HG03378 (cell line): ENCODE results near the gene BUB1.
"Not testable (repeated sequence)": the region's sequence is repeated elsewhere in the genome, so short reads cannot be mapped to it uniquely, and the experiment has no call there.

Source experiments
- ATAC-seq: cut with Tn5 transposase; IDR thresholded peaks from one replicate; pipeline ENCODE4 v1.9.1; 2021; ENCODE audit warnings: mild to moderate bottlenecking, moderate library complexity; ENCODE audit not compliant: unreplicated experiment

Gene BUB1

DNA sequence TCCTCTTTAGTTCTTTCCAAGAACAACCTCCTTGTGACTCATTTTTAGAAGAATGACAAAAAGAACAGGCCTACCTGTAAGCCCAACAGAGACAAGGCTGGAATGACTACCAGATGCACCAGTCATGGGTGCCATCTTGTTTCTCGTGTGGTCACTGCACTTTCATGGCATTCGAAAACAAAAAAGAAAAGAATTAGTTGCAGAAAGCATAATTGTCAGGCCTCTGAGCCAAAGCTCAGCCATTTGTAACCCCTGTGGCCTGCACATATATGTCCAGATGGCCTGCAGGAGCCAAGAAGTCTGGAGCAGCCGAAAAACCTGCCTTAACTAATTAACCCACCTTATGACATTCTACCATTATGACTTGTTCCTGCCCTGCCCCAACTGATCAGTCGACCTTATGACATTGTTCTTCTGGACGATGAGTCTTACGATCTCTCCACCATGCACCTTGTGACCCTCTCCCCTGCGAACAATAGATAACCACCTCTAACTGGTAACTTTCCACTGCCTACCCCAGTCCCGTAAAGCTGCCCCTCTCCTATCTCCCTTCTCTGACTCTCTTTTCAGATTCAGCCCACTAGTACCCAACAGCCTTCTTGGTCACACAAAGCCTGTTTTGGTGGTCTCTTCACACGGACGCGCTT lies 13.9 kb upstream of the BUB1 start:
- no peak for ATAC-seq

DNA sequence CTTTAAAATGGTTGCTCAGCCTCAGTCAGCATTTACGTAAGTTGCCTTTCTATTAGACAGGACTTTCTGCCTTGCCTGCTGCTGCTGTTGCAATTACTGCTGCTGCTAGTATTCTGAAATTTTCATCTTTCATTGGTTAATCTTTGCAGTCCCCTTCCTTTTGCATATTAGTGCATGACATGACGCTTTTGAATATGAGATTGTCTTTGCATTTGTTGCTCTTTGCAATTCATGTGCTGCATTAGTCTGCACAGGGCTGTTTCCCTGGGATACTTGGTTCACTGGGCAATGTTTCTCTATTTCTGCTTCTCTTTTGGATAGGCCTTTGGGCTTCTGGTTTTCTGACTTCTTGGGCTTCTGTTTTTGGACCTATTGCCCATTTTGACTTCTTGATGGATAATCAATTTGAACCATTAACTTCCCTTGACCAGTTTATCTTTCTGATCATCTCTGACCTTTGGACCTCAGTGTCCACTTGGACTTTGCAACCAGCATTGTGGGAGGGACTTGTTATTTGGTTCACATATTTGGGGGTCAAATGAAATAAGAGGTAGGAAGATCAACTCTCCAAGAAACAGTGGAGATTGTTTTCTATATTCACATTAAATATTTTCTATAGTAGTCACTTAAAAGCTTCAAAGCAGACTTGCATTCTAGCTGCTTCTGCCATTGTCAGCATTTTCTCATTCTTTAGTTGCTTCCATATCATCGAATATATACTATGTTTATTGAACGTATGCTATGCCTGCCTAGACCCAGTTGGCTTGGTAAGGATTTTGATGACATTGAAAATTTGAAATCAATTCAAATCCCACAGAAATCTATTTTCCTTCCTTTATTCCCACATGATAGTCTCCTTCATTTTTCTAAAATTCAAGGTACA lies 12.5 kb upstream of the BUB1 start:
- ATAC-seq = no peak

DNA sequence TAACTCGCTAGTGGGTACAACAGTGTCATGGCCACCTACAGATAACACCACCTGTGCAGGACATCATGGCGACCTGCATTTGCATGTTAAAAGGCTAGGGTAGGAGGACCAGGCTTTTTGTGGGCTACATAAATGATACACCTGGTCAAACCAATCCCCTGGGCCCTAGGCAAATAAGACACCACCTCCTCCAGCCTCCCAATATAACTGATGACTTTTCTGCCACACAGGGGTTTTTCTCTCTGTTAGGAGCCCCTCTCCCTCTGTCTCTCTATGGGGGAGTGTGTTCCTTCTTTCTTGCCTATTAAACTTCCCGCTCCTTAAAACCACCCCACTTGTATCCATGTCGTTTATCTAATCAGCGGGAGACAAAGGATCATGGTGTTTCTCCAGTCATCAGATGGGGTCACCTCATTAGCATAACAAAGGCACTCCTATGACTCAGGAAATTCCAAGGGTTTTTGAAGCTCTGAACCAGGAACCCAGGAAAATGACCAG lies 10.8 kb upstream of the BUB1 start:
- ATAC-seq = no peak

DNA sequence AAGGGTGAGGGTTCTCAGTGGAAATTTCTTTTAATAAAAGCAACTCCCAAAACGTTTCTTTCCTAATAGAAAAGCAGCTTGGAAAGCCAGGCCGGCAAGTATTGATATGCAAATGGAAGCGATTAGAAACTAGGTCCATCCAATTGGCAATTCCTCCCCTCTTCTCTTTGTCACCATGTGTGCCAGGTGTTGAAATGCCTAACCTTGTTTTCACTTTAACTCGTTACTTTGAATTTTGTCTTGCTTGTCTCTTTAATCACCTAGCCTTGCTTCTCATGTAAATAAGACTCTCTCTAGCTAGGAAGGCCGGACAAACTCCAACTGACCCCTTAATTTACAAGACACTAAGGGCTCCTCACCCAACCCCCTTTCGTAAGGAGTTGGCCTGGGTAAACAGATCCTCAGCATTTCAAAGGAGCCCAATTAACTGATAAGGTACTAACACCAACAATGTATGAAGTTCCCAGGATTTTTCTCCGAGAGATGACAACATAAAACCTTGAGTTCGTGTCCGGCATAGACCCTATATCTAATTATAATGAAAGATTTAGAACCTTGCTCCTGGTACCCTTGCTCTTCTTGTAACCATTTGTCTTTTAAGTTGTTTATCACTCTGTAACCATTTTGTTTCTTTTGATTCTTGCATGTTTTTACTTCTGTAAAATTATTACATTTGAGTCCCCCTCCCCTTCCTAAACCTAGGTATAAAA lies 10.1 kb upstream of the BUB1 start:
- not testable (repeated sequence) for ATAC-seq

DNA sequence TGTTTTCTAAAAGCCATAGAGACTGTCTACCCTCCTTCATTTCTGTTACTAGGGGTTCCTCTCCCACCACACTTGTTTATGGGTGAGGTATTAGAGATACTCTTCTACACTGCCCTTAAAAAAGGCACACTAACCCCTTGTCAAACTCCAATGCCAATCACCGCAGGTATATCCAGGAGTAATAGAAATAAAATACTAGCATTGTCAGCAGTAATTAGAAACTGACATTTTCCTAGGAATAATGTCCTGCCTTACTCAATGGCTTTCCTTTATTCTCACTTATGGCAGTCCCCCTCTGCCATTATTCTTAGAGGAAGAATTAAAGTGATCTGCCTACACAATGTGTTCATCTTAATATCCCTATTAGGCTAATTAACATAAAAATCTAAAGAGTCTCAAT lies 5.0 kb upstream of the BUB1 start:
- no peak for ATAC-seq

DNA sequence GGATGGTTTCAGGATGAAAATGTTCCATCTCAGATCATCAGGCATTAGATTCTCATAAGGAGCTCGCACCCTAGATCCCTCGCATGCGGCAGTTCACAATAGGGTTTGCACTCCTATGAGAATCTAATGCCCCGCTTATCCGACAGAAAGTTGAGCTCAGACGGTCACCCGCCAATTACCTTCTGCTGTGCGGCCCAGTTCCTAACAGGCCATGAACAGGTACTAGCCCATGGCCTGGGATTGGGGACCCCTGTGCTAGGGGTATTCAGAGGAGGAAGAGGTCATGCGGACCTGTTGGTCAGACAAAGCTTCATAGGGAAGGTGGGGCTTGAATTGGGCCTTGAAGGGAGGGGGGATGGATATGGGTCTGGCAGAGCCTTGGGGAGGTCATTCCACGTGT lies 4.4 kb upstream of the BUB1 start:
- no peak for ATAC-seq

DNA sequence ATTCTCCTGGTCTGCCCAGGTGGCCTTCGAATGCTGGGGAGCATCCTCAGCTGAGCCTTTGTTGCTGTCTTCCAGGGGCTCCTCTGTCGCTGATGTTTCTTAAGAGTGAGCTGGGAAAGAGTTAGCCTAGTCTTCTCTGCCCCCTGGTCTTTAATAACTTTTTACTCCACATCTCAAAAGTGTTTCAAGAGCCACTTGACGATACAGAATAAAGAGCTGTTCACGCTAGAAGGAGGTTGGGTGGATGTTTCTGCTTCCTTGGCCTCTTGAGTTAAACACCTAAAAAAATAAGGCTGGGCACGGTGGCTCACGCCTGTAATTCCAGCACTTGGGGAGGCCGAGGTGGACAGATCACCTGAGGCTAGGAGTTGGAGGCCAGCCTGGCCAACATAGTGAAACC lies 2.8 kb upstream of the BUB1 start:
- ATAC-seq = no peak

DNA sequence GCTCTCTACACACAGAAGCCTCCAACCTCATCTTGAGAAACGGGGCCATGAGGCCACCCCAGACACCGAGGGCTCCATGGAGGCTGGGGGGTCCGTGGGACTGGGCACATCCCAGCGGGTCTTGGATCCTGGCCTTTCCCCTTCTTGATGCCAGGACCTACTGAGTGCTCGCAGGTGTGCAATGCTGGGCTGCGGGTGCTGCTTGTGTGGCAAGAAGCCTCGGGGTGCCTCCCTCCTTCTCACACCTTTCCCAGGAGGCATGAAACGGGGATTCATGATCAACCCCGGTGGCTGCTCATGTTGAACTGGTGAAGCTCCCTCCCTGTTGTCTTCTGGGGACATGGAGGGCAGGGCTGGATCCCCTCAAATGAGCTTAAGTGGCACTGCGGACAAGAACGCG lies 2.0 kb upstream of the BUB1 start:
- no peak for ATAC-seq

DNA sequence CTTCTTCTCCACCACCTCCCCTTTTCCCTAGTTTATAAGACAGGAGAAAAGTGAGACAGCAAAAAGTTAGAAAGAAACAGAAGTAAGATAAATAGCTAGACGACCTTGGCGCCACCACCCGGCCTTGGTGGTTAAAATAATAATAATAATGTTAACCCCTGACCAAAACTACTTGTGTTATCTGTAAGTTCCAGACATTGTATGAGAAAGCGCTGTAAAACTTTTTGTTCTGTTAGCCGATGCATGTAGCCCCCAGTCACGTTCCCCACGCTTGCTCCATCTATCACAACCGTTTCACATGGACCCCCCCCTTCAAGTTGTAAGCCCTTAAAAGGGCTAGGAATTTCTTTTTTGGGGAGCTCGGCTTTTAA lies 1.5 kb upstream of the BUB1 start:
- no peak for ATAC-seq

DNA sequence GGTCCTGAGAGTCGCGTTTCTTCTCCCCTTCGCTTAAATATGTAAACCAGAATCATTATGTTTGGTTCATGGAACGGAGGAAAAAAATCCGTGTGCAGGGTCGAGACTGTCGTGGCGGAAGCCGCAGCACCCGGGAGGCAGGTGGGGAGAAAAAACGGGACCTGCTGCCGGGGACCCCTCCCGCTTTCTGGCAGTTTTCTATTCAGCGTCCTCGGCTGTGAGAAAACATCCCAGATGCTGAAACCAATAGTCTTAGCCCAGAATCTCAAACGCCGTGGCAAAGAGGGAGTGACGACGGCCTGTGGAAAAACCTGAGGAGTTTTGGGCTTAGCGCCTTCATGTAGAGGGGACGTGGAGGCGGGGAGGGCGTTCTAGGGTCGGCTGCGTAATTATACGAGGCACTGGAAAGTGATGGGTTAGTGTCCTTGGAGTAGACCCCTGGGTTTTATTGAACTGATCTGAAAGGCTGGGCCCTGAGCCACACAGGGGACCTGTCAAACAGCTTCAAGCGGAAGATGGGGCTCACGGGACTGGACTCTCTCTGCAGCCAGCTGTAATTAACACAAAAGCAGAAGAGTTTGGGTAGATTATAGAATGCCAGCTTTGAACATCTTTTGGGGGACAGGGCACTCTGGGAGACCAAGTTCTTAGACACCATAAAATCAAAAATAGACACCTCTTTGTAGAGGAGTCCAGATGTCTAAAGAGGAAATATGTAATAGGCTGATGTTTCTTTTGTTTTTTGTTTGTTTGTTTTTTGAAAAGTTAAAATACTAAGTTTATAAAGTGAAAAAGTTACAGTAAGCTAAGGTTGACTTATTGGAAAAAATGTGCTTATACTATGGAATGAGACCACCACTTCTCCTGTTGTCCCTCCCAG lies 834 bp upstream of the BUB1 start:
- ATAC-seq = no peak

DNA sequence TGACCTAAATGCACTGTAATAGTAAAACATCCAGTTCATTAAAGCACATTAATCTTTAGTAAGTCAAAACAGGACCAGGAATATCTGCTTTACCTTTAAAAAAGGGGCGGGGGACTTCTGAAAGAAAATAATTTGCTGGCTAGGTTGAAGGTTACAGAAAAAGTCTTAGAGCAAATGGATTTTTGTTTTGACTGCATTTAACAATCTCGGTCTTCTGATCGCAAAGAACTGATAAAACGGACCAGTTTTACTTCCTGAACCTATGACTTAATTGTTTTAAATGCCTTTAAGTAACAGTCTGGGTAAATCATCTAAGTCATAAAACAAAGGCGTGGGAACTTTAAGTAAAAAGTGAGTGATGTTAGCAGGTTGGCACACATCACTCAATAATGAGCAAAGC lies 783 bp downstream of the BUB1 start:
- no peak for ATAC-seq

DNA sequence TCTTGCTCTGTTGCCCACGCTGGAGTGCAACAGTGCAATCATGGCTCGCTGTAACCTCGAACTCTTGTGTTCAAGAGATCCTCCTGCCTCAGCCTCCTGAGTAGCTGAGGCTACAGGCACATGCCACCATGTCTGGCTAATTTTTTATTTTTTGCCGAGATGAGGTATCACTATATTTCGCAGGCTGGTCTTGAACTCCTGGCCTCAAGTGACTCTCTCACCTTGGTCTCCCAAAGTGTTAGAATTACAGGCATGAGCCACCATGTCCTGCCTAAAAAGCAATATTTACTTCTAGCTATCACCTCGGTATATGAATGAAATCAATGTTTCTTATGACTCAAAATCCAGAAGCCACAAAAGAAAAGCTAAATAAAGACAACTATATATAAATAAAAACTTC lies 2.2 kb downstream of the BUB1 start:
- no peak for ATAC-seq

DNA sequence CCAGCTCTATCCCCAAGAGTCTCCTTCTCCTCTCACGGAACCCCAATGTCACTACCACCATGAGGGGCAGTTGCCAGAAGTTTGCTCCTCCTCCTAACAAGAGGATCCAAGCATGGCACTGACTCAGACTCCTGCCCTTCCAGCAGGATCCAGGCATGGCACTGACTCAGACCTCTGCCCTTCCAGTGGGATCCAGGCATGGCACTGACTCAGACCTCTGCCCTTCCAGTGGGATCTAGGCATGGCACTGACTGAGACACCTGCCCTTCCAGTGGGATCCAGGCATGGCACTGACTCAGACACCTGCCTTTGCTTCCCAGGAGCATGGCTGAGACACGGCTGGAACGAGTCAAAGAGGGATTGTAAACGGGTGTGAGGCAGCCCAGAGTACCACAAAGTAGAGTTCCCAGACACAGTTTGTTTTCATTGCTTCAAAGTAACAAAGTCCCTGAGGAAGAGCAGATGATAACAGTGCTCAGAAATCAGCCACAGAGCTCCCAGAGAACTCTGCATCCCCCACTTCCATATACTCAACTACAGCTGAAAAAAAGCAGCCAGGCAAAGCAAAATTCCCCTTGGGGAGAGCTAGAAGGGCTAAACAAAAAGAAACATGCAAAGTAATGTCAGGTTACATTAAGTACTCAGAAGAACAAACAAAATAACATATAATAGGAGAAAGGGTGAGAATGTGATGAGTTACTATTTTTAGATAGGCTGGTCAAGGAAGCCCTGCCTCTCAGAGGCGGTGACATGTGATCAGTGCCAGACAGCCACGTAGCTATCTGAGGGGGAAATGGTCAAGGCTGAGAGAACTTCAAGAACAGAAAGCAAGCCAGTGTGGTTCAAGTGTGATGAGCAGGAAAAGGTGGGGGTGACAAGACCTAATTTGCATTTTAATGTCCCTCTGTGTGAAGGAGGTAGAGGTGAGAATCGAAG lies 3.0 kb downstream of the BUB1 start:
- peak; percentile 93 for ATAC-seq

DNA sequence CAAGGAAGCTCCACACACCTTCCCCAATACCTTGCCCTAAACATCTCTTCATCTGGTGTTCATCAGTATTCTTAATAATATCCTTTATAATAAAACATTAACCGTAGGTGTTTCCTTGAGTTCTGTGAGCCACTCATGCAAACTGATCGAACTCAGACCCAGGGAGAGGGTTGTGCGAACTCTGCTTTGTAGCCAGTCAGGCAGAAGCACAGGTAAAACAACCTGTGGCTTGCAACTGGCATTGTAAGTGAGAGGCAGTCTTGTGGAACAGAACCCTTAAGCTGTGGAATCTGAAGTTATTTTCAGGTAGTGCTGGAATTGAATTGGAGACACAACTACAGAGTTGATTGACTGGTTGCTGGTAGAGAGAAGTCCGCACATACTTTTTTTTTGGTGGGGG lies 4.7 kb downstream of the BUB1 start:
- ATAC-seq = no peak

DNA sequence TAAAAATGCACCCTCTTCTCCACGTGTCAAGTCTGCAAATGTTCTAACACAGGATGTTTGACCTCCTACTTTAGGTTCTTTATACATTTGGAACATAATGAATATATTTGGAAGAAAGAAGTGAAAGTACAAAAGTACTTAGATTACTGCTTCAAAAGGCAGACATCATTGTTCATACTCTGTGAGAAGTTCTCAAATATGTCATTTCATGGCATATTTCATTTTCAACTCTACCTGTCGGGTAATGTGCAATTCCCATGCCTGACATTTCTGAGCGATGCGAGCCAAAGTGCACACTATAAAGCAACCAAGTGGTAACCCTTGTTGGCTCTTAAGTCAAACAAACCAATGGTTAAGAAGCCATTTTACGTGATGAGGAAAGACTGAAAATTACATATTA lies 7.0 kb downstream of the BUB1 start:
- ATAC-seq = no peak

DNA sequence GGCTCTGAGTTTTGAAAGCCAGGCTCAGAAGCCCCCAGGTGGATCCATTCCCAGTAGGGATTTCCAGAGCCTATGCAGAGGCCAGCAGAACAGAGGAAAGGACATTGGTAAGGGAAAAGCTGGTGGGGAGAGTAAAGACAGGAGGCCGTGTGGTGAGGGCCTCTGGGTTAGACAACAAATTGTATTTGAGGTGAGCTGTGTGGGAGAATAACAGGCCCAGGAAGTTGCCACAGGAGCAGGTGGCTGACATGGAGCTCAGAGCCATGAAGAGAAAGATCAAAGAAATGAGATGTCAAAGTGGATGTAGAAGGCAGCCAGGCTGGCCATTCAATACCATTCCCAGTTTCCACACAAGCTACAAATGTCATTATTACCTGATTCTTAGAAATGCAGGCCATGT lies 8.8 kb downstream of the BUB1 start:
- ATAC-seq = no peak

DNA sequence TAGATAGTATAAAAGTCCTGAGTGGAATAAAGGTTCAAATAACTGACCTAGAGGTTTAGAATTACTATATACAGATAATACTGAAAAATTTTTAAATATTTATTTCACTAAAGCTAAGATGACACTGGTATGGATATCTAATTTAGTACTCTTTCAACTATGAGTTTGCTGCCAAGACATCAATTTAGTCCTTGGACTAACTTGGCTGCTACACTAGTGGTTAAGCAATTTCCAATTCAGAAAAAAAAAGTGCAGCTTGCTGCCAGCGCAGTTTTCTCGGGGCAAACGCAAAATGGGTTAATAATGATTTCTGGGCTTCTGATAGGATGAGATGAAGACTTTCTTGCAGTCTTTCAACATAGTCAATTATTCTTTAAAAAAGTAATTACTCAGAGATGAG lies 10.8 kb downstream of the BUB1 start:
- ATAC-seq = no peak

DNA sequence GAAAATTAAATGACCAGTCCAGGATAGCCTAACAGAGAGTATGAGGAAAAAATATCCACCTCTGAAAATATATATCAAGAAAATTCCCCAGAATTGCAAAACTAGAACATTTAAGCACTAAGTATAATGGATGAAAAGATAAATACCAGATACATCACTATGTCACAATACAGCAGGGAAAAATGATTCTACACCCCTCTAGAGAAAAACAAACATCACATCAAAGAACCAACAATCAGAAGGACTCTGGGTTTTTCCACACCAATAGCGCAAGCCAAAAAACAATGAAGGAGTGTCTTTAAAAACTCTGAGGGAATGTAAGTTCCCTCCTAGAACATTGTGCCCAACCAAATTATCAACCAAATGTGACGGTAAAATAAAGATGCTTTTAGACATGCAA lies 13.7 kb downstream of the BUB1 start:
- ATAC-seq = no peak

DNA sequence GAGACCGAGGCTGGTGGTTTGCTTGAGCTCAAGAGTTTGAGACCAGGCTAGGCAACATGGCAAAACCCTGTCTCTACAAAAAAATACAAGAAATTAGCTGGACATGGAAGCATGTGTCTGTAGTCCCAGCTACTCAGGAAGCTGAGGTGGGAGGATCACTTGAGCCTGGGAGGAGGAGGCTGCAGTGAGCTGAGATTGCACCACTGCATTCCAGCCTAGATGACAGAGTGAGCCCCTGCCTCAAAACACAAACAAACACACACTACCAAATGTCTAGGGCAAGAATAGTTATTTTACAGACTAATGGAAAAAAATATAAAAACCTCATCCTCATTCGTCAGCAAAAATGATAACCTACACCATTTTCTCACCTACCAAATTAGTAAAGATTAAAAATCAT lies 15.3 kb downstream of the BUB1 start:
- ATAC-seq = no peak

DNA sequence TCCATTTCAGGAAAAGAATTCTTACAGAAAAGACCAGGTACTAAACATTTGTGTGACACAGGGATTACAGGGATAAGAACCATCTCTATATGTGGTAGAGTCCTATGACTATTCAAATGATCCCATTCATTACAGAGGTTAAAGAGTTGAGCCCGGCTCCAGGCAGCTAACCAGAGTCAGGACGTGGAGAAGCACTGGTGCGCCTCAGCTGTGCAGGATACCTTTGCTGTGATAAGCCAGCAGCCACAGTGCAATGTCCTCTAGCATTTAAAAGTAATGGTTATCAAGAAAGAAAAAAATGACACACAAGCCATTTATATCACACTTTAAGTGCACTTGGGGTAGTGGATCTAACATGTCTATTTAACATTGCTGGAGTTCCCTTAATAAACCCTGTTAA lies 17.3 kb downstream of the BUB1 start:
- ATAC-seq = no peak
